Right renal pelvis (tissue), 4 donors: ENCODE results near the gene CHCHD3. TPM values are rescaled to one million over a fixed set of nuclear protein-coding genes. Genes with fewer than 3 reads are reported as not detected.
"Not testable (repeated sequence)": the region's sequence is repeated elsewhere in the genome, so short reads cannot be mapped to it uniquely, and the experiment has no call there.

Experiments used
- DNase-seq, 4 donors: peaks; one replicate each; pipeline ENCODE4 v3.0.0-alpha.2; 2013; ENCODE audit warnings: low read depth in 4 of 4, low spot score in 3 of 4, missing footprints in 1 of 4
- polyA plus RNA-seq, 4 donors: library from polyadenylated mRNA; unstranded; fragments of 120-200 nt; gene quantifications; one replicate each; pipeline ENCODE4 v1.2.1, GENCODE V29; 2013; ENCODE audit not compliant: insufficient read length in 4 of 4

The CHCHD3 gene
- polyA plus RNA-seq, 4 donors: 80.8 to 93.4 (median 87.9) TPM

DNA sequence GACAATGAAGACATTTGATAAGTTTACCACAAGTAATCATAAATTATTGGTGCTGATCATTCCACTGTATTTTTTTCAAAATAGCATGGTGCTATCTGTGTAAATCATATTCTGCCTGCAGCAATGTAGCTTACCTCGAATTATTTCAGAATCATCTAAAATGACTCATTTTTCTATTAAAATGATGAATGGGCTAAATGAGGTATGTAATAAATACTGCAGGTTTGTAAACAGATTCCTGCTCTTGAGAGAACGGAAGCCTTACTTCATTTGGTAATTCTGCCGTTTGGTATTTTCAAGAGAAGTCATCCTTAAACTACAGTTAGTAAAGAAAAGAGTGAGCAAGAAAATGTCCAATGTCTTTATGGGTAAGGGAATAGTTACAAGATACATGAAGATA, 115.9 kb downstream of the CHCHD3 start:
- DNase-seq: no peak

DNA sequence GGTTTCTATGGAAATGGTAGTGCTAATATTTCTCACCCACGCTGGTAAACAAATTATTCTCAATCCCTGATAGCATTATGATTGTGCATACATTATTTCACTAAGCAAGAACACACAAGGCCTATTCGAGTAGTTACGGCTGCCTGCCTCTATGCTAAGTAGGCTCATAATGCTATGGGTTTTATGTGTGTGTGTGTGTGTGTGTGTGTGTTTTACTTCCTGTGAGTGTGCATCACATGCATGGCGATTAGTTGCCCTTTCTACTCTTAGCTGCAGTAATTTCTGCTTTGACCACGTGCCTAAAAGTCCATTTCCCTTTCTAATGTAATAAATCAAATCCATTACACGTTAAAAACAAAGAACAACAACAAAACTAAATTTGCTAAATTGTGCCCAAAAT, 117.0 kb downstream of the CHCHD3 start:
- no peak for DNase-seq

DNA sequence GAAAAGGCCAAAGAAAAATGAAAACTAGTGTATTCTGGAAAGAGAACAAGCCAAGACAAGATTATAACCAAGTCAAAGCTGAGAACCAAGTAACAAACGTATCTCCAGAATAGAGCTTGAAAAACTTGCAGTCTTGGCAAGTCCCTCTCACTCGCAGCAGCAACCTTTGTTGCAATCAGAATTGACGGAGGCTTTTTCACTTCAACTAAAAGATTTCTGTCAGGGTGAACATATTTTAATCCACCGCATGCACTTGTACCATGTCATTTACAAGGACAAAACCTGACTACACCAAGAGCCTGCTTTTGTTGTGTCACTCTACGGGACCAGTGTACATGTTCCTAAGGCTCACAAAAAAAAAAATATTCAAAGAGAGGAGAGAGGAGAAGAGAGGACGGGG, 122.0 kb downstream of the CHCHD3 start:
- DNase-seq: no peak

DNA sequence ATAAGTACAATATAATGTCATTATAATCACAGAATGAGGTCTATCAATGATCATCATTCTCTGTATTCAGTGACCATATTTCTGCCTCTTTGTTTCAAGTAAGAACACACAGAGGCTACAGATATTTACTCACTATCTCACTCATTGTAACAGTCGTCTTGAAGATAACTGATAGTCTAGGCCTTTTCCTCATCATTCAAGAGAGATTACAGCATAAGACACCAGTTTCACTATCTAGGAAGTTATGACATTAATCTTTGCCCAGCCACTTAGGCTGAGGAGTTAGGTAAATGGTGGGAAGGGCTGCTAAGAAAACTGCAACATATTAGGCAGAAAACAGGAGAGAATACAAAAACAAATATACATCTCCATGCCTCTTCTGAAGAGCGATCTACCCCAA, 125.3 kb downstream of the CHCHD3 start:
- DNase-seq: no peak

DNA sequence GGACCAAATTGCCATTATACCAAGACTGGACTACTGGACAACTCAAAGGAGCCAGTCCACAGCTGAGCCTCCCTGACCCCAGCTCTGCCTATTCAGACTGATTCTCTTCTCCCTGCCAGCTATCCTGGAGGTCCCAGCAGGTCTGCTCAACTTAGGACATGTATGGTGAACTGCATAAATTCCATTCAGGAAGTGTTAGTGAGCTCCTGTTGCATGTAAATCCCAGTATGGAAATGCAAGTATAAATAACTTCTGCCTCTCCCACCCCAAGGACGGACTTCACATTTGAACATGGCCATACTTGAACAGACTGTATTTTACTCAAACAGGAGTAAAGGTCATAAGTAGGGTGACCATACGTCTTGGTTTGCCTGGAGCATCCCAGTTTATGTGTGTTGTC, 128.4 kb downstream of the CHCHD3 start:
- no peak for DNase-seq

DNA sequence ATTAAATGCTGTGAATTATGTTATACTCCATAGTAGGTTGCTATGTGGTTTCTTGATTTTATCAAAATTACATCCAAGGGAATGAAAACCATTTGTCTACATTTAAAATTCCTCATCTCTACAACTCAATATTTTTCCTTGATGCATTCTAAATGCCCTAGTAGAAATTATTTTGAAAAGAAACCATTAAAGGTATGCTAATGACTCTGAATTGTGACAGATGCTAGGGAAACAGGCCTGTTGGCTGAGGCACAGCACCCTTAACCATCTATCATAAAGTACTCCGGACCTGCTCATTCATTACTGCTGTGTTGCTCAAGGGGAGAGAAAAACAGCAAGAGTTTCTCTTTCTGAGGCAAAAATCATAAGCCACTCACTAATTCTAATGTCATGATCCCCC, 131.2 kb downstream of the CHCHD3 start:
- no peak for DNase-seq

DNA sequence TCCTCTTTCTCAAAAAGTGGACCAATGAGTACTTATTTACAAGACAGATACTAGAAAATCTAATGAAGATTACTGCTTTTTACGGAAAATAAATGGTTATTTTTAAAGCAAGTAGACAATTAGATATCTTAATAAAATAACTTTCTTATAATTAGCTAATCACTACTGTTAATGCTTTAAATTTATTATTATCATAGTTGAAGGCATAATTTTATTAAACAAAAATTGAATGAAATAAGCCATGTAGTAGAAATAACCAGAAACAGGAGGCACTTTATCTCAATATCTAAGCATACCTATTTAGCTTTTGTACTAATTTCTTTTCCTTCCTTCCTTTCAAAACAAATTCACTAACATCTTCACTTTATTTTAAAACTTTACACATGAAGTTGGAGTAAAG, 134.9 kb downstream of the CHCHD3 start:
- DNase-seq: no peak

DNA sequence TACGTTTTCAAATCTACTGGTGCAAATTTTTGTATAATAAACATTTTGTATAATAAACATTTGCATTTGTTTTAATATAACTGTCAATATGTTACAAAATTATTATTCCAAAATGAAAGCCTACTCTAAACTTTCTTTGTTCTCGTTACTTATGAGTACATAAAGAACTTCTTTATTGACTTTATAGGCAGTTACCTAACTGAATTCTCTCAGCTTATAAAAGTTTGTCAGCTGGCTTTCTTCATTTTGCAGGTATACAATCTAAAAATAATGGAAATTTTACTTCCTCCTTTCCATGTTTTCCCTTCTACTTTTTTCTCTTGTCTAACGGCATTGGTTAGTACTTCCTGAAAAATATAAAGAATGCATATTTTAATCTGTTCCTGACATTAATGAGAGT, 137.1 kb downstream of the CHCHD3 start:
- DNase-seq: no peak

DNA sequence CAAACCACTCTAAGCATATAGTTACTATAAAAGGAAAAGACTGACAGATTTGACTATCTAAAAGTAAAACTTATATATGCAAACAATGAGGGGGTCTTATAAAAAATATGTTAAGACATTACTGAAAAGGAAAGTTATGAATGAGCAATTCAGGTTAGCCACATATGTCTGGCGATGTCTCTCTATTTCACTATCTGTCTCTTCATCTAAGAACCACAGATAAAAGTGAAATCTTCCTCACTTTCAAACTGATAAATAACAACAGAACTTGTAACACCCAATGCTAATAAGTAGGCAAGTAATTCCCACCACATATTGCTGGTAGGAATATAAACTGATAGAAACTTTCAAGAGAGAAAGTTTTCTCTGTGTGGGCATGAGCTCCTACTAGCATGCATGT, 138.2 kb downstream of the CHCHD3 start:
- DNase-seq: no peak

DNA sequence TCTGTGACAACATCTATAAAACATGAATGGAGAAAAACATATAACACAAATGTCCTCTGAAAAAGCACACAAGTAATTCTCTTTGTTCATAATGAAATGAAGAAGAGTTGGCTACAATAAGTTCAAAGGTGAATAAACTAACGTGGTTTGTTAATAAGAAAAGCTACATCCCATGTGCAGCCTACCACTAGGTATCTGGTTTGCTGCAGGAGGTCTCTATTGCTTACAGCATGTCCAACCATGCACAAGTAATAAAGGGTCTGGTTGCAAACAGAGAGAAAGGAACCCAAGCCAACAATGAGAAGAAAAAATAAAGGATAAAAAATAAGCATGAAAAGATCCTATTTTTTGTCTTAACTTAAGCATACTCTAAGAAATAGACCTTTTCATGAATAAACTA, 139.2 kb downstream of the CHCHD3 start:
- DNase-seq: no peak

DNA sequence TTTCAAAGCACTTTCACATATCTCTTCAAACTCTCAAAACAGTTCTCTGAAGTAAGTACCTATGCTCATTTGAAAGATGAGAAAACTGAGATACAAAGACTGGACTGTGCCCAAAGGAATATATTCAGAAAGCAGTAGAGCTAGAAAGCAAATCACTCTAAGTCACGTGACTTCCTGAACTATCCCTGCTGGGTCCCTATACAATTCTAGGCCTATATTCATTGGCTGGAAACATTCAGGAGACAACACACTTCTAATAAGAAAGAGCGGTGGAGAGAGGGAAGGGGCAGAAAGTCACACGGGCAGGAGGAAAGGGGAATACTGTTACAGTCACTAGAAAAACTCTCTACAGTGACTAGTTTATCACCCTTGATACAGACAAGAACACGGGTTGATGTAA, 140.0 kb downstream of the CHCHD3 start:
- no peak for DNase-seq

DNA sequence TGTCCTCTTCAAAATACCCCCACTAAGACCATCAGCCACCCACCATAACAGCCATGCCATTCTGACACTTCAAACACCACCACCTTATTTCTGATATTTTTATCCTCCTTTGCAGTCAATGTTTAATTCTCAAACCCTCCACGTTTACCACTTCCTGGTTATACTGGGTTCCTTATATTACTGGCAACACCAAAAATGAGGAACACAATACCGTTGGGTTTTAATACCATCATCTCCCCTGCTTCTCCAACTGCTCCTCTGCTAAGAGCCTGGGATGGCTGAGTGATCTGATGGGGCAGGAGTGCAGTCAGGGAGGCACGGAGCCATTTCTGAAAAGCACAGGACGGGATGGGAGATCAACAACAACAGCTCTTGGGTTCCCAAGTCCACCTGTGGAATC, 140.5 kb downstream of the CHCHD3 start:
- no peak for DNase-seq

DNA sequence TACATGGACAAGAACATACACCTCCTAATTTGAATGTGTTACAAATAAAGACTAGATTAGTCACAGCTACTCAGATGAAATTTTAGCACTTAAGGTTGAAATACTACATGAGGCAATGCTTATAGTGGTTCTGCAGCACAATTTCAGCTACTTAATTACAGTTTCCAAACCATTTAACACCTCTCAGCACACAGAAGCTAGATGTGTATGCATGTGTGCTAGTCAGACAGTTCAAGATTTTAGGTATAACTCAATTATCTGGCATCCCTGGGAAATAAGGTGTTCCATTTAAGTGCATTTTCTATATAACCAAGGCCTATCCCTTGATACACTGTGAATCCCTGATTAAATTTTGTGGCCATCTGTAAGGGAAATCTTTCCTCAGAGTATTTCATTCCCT, 141.8 kb downstream of the CHCHD3 start:
- no peak for DNase-seq

DNA sequence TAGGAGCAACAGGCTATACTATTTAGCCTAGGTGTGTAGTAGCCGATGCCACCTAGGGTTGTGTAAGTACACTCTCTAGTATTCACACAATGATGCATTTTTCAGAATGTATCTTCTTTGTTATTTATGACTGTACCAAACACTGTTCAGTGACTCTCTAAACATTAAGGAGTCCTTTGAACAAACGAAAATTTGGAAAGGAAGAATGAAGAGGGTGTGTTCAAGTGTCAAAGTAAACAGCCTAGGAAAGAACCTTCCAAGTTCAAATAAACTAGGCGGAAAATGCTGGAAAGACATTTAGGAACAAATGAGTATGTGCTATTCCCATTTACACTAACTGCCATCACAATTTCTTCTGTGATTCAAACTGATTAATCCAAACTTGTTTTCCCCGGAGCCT, 142.4 kb downstream of the CHCHD3 start:
- DNase-seq: no peak

DNA sequence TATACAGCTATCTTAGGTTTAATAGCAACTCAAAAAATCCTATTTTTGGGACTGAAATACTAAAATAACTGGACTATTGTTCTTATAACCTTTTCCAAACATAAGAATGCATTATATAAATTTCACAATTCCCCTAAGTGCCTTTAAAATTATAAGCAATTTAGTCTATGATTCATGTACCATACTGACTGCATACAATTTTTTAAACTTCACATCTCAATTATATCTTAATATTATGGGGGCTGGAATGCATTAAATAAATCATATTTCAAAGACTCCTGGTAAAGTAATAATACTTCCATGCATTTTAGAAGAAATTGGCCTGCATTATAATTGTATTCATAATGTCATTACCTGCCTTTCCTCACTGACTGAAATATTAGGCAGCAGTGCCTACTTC, 144.6 kb downstream of the CHCHD3 start:
- no peak for DNase-seq

DNA sequence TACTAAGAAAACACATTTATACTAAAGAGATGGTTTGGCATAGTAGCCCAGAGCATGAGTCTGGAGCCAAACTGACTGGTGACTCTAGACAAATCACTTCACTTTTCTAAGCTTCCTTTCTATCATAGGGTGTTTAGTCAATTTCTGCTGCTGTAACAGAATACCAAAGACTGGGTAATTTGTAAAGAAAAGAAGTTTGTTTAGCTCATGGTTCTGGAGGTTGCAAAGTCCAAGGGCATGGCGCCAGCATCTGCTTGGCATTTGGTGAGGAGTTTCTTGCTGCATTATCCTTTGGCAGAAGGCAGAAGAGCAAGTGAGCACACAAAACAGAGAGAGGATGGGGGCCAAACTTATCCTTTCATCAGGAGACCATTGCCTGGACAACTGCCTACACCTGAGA, 146.3 kb downstream of the CHCHD3 start:
- DNase-seq: no peak

DNA sequence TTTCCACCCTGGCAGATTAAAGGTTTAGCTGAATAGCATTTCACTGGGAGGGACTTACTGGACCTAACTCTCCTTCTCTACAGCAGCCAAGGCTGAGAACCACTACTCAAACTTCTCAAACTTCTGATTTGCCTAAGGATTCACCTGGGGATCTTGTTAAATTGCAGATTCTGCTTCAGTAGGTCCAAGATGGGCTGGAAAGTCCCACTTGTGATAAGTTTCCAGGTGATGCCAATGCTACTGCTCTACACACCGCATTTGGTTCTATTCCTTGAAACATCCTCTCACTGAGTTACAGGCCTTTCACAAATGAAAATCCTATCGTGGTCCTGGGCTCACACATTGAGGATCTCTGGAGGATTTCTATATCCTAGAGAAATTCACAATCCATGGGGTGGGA, 147.9 kb downstream of the CHCHD3 start:
- no peak for DNase-seq

DNA sequence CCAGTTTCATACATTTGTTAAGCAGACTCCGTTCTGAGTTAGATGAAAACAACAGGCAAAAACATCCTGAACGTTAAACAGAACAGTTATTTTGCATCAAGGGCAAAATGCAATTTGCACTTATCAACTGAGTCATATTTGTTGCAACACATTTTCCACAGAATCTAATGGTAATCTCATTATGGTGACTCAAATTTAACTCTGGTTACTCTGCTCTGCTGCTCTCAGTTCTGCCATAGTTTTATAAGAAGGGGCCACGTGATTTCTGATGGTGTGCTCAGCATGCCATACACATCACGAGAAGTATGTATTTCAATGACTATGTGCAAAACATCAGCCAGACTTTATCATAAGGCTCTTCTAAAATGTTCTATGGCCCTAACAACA, 148.8 kb downstream of the CHCHD3 start:
- DNase-seq: no peak

DNA sequence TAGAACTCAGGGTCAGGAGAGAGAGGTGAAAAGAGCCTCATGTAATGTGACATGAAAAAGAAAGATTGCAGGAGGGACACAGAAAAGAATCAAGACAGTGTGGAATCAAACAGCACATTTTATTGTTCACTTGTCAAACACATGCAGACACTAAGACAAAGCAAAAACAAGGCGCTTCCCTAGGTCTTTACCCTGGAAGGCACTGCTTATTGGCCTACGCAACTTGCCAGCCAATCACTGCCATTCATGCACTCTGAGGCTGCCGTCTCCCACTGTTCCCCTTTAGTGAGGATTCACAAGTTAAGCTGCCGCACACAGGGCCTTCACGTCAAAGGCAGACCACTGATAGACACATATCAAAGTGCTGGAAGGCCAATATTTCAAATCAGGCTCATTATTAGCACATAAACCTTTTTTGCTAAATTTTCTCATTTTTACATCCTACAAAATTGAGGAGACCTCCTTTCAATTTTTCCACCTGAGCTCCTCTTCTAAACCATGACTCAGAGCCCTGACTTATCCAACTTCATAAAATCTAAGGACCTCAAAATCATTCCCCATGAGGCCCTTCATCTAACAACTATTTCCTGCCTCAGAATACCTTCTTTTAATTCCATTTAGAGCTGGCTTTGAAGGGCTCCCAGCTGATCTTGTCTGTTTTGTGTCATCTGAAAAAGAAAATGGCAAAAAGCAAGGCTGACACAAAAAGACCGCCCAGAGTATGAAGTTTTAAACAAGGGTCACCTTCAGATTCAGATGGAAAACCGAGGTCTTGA, 149.4 kb downstream of the CHCHD3 start:
- DNase-seq: no peak

DNA sequence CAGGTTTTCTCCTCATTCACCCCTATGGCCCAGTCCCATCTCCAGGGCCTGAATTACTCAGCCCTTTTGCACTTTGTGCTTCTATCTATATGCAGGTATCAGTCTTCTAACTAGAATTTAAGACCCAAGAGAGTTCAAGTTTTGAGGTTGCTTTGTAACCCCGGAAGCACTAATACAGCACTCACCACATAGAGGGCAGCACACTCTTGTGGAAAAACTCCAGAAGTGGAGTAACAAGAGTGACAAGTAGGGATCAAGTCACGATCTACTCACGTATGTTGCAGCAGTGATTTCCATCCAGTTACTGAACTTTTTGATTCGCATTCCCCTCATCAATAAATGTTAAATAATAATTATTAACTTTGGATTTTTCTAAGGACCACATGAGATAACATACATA, 151.0 kb downstream of the CHCHD3 start:
- DNase-seq: no peak

DNA sequence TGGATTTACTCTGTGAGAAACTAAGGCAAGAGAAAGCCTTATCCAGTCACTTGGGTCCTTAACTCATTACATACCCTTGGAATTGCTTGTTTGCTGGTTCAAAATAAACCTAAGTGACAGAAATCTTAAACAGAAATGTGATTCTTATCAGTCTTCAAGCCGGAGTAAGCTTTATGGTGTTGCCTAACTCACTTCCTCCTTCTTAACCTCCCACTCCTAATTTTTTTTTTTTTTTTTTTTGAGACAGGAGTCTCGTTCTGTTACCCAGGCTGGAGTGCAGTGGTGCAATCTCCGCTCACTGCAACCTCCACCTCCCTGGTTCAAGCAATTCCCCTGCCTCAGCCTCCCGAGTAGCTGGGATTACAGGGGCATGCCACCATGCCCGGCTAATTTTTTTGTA, 151.9 kb downstream of the CHCHD3 start:
- not testable (repeated sequence) for DNase-seq

DNA sequence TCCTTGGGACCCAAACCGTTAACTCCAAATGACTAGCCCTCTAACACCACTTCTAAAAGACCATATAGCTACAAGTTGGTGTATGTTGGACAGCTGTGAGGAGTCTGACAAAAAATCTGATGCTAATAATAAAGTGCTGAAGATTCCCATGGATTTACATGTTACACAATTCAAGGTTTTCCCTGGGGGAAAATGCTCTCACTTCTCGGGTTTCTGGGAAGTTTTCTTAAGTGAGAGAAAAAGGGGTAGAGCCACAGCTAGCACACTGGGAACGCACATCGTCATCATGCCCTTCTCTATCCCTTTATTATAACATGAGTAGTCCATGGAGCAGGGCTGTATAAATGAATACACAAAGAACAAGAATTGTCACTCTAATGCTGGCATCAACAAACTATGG, 162.1 kb downstream of the CHCHD3 start:
- DNase-seq: no peak

DNA sequence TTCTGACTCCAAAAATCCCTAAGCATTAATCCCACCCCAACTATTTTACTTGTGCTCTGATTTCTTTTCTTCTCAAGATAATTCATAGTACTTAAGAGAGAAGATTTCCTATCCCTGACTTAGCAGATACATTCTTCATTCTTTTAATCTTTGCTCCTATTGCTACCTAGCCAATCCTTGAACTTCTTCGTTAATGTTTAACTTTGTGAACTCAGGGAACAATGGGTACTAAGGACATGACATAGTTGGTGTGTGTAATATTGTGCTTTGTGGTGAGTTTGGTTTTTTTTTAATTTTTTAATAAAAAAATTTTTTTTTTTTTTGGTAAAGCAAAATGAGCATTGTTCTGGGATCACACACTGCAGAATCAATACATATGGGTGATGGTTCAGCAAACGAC, 166.2 kb downstream of the CHCHD3 start:
- no peak for DNase-seq
